Smooth muscle cell (in vitro differentiated cells): ENCODE measurements around the gene PIK3C2G. TPM values are rescaled to one million over a fixed set of nuclear protein-coding genes. Genes with fewer than 3 reads are reported as not detected.

ENCODE experiments used
- DNase-seq: peaks from one replicate; lab custom pipeline; 2025; ENCODE audit not compliant: unreplicated experiment; lab: John Stamatoyannopoulos, UW
- H2AFZ ChIP-seq: fragments of 200-600 bp; sonication (generic); 2 replicates; pipeline ENCODE4 v1.6.0; 2016; ENCODE audit warnings: antibody characterized with exemption, low read depth, mild to moderate bottlenecking
- H3F3A ChIP-seq: fragments of 200-600 bp; sonication (generic); 2 replicates; pipeline ENCODE4 v1.6.0; 2017; ENCODE audit warnings: antibody characterized with exemption, low read depth
- H3K27ac ChIP-seq: fragments of 200-600 bp; sonication (generic); 2 replicates; pipeline ENCODE4 v1.5.1; 2016; ENCODE audit warnings: low read depth, mild to moderate bottlenecking
- H3K27me3 ChIP-seq: fragments of 200-600 bp; sonication (generic); 2 replicates; pipeline ENCODE4 v1.6.1; 2016; ENCODE audit warnings: low read depth, mild to moderate bottlenecking
- H3K36me3 ChIP-seq: fragments of 200-600 bp; sonication (generic); 2 replicates; pipeline ENCODE4 v1.5.1; 2016; ENCODE audit warnings: low read depth
- H3K4me1 ChIP-seq: fragments of 200-600 bp; sonication (generic); 2 replicates; pipeline ENCODE4 v1.5.1; 2016; ENCODE audit warnings: low read depth
- H3K4me2 ChIP-seq: fragments of 200-600 bp; sonication (generic); 2 replicates; pipeline ENCODE4 v1.6.0; 2016; ENCODE audit warnings: mild to moderate bottlenecking
- H3K4me3 ChIP-seq: fragments of 200-600 bp; sonication (generic); 2 replicates; pipeline ENCODE4 v1.5.1; 2016; ENCODE audit warnings: mild to moderate bottlenecking
- H3K79me2 ChIP-seq: fragments of 200-600 bp; sonication (generic); 2 replicates; pipeline ENCODE4 v1.6.0; 2016; ENCODE audit warnings: low read depth, mild to moderate bottlenecking
- H3K9ac ChIP-seq: fragments of 200-600 bp; sonication (generic); 2 replicates; pipeline ENCODE4 v1.6.0; 2016; ENCODE audit warnings: low read depth
- H3K9me3 ChIP-seq: fragments of 200-600 bp; sonication (generic); replicated peaks from 2 replicates; pipeline ENCODE4 v1.5.1; 2016; ENCODE audit warnings: low read depth
- H4K20me1 ChIP-seq: fragments of 200-600 bp; sonication (generic); 2 replicates; pipeline ENCODE4 v1.6.0; 2016; ENCODE audit warnings: low read depth
- WGBS: methylation state at CpG from one replicate; pipeline ENCODE4 v1.1.7; 2016; ENCODE audit warnings: low lambda C conversion rate; 5-methylcytosine and 5-hydroxymethylcytosine counted together
- polyA plus RNA-seq: library from polyadenylated mRNA; unstranded; fragments of >200 nt; fragmentation: Nextera tagmentation; extraction: Ambion mirVana; gene quantifications from 2 replicates; pipeline ENCODE4 v1.2.1, GENCODE V29; 2016
- total RNA-seq: library from RNA; depleted of rRNA; stranded (reverse); fragments of >200 nt; gene quantifications from 2 replicates; pipeline ENCODE4 v1.2.3, GENCODE V29; 2014
- TF ChIP-seq, protein P1 (sequence below): fragments of 200-600 bp; sonication (generic); IDR thresholded peaks from 2 replicates; pipeline ENCODE4 v1.5.1; 2017; ENCODE audit warnings: borderline replicate concordance, mild to moderate bottlenecking, antibody characterized with exemption; ENCODE audit not compliant: insufficient read depth, poor library complexity, severe bottlenecking

PIK3C2G gene
- total and polyA plus RNA-seq, 2 experiments from 2014 or later: 0.63 TPM; not detected in 1

DNA sequence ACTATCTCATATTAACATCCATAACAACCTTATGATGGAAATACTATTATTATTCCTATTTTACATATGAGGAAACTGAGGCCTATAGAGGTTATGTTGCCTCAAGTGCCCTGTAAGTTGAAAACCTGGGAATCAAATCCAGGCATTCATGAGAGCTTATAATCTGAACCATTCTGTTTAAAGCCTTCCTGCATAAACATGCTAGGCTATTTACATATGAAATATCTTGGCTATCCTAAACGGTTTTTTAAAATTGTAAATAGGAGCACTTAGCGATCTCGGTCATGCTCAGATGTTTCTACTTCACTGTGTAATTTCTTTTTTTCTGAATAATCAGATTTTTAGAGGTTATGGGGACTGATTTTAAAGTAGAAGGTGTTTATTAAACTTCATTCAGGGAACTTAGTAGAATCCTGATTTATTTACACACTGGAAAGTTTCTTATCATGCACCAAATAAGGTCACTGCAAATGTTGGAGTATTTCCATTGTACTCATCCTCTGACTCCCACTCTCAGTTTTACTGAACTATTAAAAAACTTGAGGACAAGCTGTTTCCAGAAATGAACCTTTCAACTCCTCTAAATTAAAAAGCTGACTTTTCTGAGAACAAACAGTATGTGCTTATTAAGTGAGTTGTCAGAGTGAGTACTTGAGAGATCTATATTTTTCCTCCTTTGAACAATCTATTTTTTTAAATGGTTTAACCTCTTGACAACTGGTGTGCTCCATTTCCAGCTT, 141.7 kb downstream of the PIK3C2G start:
- 83% methylated on average over 3 of the region's 3 CpGs for WGBS
- no peak for DNase-seq
- H3K9ac ChIP-seq: no peak overlapping the region

GRCh38 chr12:18411453-18411852, 150.1 kb downstream of the PIK3C2G start:
- Histone ChIP-seq H3K27me3 (no peaks in the 10 kb centered on the region), H3K4me1 (no peaks in the 10 kb centered on the region), H3F3A (no peaks in the 10 kb centered on the region), H3K27ac (no peak overlapping the region), H3K36me3 (no peaks in the 10 kb centered on the region), H2AFZ (peak overlapping the region; percentile 17), H3K4me2 (no peak overlapping the region), H3K9ac (no peak overlapping the region), H4K20me1 (no peaks in the 10 kb centered on the region), H3K9me3 (no peaks in the 10 kb centered on the region), H3K79me2 (no peaks in the 10 kb centered on the region), H3K4me3 (no peak overlapping the region)
- WGBS: 100% methylated on average over 1 of the region's 1 CpG
- DNase-seq: no peak
- TF ChIP-seq, protein P1, sequence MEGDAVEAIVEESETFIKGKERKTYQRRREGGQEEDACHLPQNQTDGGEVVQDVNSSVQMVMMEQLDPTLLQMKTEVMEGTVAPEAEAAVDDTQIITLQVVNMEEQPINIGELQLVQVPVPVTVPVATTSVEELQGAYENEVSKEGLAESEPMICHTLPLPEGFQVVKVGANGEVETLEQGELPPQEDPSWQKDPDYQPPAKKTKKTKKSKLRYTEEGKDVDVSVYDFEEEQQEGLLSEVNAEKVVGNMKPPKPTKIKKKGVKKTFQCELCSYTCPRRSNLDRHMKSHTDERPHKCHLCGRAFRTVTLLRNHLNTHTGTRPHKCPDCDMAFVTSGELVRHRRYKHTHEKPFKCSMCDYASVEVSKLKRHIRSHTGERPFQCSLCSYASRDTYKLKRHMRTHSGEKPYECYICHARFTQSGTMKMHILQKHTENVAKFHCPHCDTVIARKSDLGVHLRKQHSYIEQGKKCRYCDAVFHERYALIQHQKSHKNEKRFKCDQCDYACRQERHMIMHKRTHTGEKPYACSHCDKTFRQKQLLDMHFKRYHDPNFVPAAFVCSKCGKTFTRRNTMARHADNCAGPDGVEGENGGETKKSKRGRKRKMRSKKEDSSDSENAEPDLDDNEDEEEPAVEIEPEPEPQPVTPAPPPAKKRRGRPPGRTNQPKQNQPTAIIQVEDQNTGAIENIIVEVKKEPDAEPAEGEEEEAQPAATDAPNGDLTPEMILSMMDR: no peak

More for the DNA sequence above, 141.7 kb downstream of the PIK3C2G start:
- H3K36me3 ChIP-seq: no peaks in the 10 kb centered on the region
- H2AFZ ChIP-seq: no peak overlapping the region
- TF ChIP-seq, protein P1: no peak
- no peaks in the 10 kb centered on the region for H3K79me2 ChIP-seq
- no peaks in the 10 kb centered on the region for H4K20me1 ChIP-seq
- H3K27me3 ChIP-seq: no peaks in the 10 kb centered on the region
- no peaks in the 10 kb centered on the region for H3F3A ChIP-seq
- H3K27ac ChIP-seq: no peak overlapping the region
- H3K4me3 ChIP-seq: no peak overlapping the region
- no peaks in the 10 kb centered on the region for H3K9me3 ChIP-seq
- no peak overlapping the region for H3K4me2 ChIP-seq
- H3K4me1 ChIP-seq: no peaks in the 10 kb centered on the region

- 30% methylated on average over 2 of the region's 2 CpGs for WGBS
- no peak for DNase-seq
- H3K27ac ChIP-seq: no peak overlapping the region
- H2AFZ ChIP-seq: no peak overlapping the region
- no peak overlapping the region for H3K9ac ChIP-seq
- no peaks in the 10 kb centered on the region for H4K20me1 ChIP-seq
- H3K9me3 ChIP-seq: no peaks in the 10 kb centered on the region
- TF ChIP-seq, protein P1: no peak
- no peaks in the 10 kb centered on the region for H3K79me2 ChIP-seq
- H3K4me3 ChIP-seq: no peak overlapping the region
- no peaks in the 10 kb centered on the region for H3K36me3 ChIP-seq
- H3F3A ChIP-seq: no peaks in the 10 kb centered on the region
- peak overlapping the region; percentile 37 for H3K4me2 ChIP-seq
- no peaks in the 10 kb centered on the region for H3K4me1 ChIP-seq
- H3K27me3 ChIP-seq: no peaks in the 10 kb centered on the region
Measured at GRCh38 chr12:18414671-18415070, 153.4 kb downstream of the PIK3C2G start.

DNA sequence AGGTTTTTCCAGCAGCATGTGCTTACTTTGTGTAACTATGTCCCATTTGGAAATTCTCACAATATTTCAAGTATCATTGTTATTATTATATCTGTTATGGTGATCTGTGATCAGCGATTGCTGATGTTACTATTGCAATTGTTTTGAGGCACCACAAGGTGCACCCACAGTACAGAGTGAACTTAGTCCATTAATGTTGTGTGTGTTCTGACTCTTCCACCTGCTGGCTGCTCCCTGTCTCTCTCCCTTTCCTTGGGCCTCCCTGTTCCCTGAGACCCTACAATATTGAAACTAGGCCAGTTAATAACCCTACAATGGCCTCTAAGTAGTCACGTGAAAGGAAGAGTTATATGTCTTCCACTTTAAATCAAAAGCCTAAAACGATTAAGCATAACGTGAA, 153.9 kb downstream of the PIK3C2G start:
- Histone ChIP-seq H3K4me1 (no peaks in the 10 kb centered on the region), H3K9ac (no peak overlapping the region), H2AFZ (no peak overlapping the region), H3K4me3 (no peak overlapping the region), H3F3A (no peaks in the 10 kb centered on the region), H4K20me1 (no peaks in the 10 kb centered on the region), H3K79me2 (no peaks in the 10 kb centered on the region), H3K4me2 (peak overlapping the region; percentile 37), H3K9me3 (no peaks in the 10 kb centered on the region), H3K36me3 (no peaks in the 10 kb centered on the region), H3K27ac (no peak overlapping the region), H3K27me3 (no peaks in the 10 kb centered on the region)
- TF ChIP-seq, protein P1: no peak
- 87% methylated on average over 4 of the region's 4 CpGs for WGBS
- no peak for DNase-seq
